Astrocyte (in vitro differentiated cells and primary cell): ENCODE data around the gene AMIGO3.
"Not testable (repeated sequence)": the region's sequence is repeated elsewhere in the genome, so short reads cannot be mapped to it uniquely, and the experiment has no call there.

ENCODE experiments used
- EZH2 ChIP-seq: IDR thresholded peaks from 2 replicates; pipeline ENCODE4 v1.6.1; 2012; ENCODE audit warnings: mild to moderate bottlenecking, low read length, inconsistent platforms; ENCODE audit not compliant: insufficient read depth
- TF ChIP-seq, protein P1 (sequence below): IDR thresholded peaks from 2 replicates; pipeline ENCODE4 v1.5.1; 2011; ENCODE audit warnings: low read depth, mild to moderate bottlenecking, inconsistent platforms, low read length, moderate library complexity; ENCODE audit not compliant: insufficient read depth

- TF ChIP-seq, protein P1, sequence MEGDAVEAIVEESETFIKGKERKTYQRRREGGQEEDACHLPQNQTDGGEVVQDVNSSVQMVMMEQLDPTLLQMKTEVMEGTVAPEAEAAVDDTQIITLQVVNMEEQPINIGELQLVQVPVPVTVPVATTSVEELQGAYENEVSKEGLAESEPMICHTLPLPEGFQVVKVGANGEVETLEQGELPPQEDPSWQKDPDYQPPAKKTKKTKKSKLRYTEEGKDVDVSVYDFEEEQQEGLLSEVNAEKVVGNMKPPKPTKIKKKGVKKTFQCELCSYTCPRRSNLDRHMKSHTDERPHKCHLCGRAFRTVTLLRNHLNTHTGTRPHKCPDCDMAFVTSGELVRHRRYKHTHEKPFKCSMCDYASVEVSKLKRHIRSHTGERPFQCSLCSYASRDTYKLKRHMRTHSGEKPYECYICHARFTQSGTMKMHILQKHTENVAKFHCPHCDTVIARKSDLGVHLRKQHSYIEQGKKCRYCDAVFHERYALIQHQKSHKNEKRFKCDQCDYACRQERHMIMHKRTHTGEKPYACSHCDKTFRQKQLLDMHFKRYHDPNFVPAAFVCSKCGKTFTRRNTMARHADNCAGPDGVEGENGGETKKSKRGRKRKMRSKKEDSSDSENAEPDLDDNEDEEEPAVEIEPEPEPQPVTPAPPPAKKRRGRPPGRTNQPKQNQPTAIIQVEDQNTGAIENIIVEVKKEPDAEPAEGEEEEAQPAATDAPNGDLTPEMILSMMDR = not testable (repeated sequence)
- TF ChIP-seq EZH2 = not testable (repeated sequence)
These were observed 32.1 kb downstream of the AMIGO3 start for GRCh38 chr3:49687424-49687795.
